CD4-positive, alpha-beta T cell treated with Interleukin-6 for 4 hours (primary cell): Measurements from ENCODE around the gene TRPC3.
"Not testable (repeated sequence)": the region's sequence is repeated elsewhere in the genome, so short reads cannot be mapped to it uniquely, and the experiment has no call there.

Experiments
- DNase-seq: peaks from one replicate; pipeline ENCODE4 v3.0.0-alpha.2; 2020; ENCODE audit warnings: mixed read lengths

Gene TRPC3

GRCh38 chr4:121943941-121944340 lies 7.9 kb downstream of the TRPC3 start:
- DNase-seq: no peak

DNA sequence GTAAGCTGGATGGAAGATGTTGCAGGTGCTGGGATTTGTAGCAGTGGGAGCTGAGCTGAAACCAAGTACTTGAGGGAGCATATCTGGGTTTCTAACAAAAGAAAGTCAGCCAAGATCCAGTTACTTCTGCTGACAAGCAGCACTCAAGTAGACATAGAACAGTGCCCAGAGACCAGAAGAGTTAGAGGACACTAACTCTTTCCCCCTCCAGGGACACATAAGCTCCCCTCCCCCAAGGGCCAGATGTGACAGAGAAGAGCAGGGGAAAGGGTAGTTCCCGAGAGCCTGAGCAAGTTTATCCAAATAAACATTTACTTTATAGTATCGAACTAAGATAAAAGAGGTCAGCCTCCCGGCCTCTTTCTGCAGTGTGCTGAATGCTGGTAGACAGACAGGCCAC lies 12.2 kb downstream of the TRPC3 start:
- no peak for DNase-seq

- DNase-seq: no peak
Observed at GRCh38 chr4:121938282-121939092, 13.4 kb downstream of the TRPC3 start.

DNA sequence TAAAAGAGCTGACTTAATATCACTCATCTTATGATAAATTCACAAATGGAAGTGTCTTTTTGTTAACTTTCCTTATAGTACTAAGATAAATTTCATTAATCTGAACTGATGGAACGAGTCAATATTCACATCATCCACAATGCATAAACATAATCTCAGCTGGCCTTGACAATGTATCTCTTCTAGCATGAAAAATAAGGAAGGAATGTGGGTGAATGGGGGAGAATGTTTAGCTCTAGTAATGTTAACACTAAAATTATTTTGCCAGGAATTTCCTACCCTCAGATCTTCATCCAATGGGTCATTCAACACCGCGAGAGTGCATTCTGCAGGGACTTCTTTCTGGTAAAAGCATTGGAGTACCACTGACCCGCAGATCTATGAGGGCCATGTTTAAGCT lies 15.8 kb downstream of the TRPC3 start:
- DNase-seq: no peak

DNA sequence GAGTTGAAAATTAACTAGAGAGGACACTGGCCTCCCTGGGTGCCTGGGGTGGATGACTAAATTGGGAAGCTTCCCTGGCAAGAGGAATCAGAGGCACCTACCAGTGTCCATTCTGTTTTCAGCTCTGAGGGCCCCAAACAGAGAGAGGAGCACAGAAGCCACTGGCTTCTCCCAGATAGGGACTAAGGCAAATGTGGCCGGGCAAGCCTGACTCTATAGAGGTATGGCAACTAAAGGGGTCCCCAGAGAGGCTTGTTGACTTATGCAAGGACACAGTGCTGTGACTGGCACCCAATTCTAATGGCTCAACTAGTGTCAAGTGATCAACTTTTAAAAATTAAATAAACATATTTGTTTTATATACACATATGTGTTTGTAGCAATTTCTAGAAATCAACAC lies 17.2 kb downstream of the TRPC3 start:
- DNase-seq: no peak

GRCh38 chr4:121932212-121932974 lies 19.5 kb downstream of the TRPC3 start:
- no peak for DNase-seq

DNA sequence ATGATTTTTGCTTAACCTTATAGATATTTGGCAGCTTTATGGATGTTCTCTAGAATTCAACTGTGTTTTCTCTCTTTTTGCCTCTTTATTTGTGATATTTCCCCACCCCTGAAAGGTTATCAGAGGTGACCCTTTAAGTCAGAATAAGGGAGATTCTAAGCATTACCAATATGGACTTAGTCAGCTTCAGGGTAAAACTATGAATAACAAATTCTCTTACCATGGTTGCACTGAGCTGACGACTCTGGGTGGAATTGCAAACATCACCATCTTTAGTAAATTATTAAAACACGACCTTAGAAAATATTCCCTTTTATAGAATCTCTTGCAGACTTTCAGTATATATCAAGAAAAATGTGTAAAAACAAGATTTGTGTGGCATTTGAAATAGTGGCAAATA lies 21.6 kb downstream of the TRPC3 start:
- DNase-seq: no peak

GRCh38 chr4:121927948-121928347 lies 23.9 kb downstream of the TRPC3 start:
- DNase-seq: no peak

- not testable (repeated sequence) for DNase-seq
Observed at GRCh38 chr4:121926490-121926889, 25.4 kb downstream of the TRPC3 start.

DNA sequence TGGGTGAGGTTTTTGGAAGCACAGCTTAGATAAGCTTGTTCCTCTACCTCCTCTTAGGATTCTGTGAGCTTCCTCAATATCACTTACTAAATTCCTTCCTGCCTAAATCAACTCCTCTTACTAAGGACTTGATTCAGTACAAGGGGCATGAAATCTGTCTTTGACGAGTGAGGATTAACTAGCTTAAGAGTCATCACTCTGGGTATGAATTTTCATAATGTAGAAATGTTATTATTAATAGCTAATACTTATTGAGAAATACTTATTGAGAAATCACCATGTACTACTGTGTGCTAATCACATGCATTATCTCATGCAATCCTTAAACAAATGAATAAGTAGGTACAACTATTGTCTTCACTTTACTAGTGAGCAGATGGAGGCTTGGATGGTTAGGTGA lies 28.6 kb downstream of the TRPC3 start:
- DNase-seq: no peak

- no peak for DNase-seq
Observed at GRCh38 chr4:121913667-121914066, 38.2 kb downstream of the TRPC3 start.

DNA sequence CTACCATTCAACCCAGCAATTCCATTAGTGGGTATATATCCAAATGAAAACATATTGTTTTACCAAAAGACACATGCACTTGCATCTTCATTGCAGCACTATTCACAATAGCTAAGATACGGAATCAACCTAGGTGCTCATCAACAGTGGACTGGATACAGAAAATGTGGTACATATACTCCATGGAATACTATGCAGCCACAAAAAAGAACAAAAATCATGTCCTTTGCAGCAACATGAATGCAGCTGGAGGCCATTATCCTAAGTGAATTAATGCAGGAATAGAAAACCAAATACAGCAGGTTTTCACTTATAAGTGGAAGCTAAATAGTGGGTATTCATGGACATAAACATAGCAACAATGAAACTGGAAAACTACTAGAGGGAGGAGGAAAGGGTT lies 43.5 kb downstream of the TRPC3 start:
- DNase-seq: no peak

DNA sequence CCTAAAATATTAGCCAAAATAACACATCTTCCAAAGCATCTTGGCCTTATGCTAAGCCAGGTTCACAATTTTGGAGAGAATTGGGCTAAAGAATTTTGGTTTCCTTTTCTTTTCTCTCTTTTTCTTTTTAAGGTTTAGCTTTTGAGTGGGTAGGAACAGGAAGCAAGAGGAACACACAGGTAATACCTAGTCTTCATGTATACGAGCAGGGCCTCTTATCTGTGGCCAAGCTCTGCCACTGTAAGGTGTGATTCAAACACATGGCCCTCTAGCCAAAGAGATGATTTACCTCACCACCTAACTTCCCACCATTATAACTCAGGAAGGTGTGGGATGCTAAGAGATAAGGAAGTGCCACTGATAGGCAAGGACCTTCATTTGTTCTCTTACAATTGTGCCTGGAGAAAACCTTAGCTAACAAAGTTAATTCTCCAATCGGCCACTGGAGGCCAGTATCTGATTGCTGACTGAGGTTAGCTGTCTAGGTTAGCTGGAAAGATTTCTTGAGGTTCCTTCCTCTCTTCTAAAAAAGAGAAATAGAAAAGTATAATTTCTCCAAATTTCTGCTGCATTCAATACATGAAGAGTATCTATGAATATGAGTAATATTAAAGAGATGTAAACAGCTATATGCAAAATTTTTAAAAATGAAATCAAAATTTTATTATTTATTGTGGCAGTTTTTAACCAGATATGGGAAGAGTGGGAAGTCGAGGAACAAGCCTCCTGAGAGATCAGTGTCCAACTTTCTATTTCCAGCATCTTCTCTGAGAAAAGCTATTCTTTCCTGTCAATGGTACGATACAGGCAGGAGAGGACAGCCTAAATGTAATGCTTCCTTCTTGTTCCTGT lies 51.5 kb downstream of the TRPC3 start:
- peak; percentile 59 for DNase-seq

DNA sequence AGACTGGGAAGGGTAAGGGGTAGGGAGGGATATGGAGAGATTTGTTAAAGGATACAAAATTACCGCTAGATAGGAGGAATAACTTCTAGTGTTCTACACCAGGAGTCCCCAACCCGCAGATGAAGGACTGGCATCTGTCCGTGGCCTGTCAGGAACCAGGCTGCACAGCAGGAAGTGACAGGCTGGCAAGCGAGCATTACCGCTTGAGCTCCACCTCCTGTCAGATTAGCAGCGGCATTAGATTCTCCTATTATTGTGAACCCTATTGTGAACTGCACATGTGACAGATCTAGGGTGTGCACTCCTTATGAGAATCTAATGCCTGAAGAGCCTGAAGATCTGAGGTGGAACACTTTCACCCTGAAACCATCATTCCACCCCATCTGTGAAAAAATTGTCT lies 53.7 kb downstream of the TRPC3 start:
- peak; percentile 38 for DNase-seq

- DNase-seq: no peak
Observed at GRCh38 chr4:121888134-121888533, 63.7 kb downstream of the TRPC3 start.

DNA sequence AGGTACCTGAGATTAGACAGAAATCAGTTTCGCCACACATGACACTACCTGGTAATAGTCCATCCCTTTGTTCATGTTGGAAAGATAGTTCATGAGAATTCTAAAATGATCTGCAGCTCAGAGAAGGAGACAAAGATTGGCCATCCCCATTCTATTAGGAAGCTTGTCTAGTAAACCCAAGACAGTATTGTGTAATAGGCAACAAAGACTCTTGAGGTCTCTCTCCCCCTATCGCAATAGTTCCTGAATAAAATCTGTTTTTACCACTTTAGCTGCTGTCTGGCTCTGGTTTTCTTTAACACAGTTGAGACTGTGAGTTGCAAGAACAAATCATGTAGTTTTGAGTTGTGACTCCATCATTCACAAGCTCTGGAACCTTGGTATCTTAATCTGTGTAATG lies 66.7 kb downstream of the TRPC3 start:
- DNase-seq: no peak

DNA sequence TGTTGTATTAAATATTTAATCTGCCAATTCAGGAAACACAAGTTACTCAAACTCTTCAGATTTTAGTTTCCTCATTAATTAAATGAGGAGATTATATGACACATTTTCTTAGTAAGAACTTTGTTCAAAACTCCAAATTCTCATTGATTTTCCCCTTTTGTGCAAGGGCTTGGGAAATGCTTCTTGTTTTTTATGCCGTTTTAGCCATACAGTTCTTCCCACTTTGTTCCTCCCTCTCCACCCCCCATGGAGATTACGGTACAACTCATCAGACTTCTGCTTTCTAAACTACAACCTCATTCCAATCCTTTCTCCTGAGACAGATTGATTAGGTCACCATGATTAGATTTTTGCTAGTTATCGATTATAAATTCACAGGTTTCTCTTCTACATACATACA lies 70.7 kb downstream of the TRPC3 start:
- no peak for DNase-seq

DNA sequence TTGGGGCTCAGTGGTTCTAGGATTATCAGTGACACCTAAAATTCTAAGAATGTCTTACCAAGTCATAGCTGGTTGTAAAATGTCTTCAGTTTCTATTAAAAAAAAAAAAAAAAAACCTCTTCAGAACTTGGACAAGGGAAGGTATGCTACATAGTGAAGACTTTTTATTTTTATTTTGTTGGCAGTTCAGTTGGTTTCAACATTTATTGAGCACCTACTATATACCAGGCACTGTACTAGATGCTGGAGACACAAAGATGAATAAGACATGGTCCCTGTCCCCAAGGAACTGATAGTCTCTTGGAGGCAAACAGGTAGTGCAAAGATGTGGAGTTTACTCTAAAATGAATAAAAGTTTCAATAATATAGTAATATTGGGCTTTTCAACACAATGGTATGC lies 72.7 kb downstream of the TRPC3 start:
- DNase-seq: no peak

GRCh38 chr4:121877041-121877773 lies 74.7 kb downstream of the TRPC3 start:
- DNase-seq: no peak

DNA sequence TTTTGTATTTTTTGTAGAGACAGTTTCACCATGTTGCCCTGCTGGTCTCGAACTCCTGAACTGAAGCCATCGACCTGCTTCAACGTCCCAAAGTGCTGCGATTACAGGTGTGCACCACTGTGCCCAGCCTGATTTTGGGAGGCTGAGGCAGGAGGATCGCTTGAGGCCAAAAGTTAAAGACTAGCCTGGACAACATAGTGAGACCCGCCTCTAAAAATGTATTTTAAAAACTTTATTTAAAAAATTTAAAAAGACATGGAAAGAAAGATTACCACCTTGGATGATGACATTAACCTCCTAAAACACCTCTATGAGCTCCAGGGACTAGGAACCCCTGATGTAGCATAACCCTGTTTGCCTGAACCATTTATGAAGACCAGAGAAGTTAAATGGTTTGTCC lies 75.8 kb downstream of the TRPC3 start:
- DNase-seq: no peak

- DNase-seq: no peak
Observed at GRCh38 chr4:121875652-121876051, 76.2 kb downstream of the TRPC3 start.

GRCh38 chr4:121873604-121874003 lies 78.3 kb downstream of the TRPC3 start:
- no peak for DNase-seq
